Kidney (tissue), 14 donors: ENCODE data around the gene PXDN. TPM values are rescaled to one million over a fixed set of nuclear protein-coding genes. Genes with fewer than 3 reads are reported as not detected.
"Not testable (repeated sequence)": the region's sequence is repeated elsewhere in the genome, so short reads cannot be mapped to it uniquely, and the experiment has no call there.

Source experiments
- DNase-seq, 5 donors: peaks; one replicate each; pipeline ENCODE4 v3.0.0-alpha.2; 2013 to 2020
- FAIRE-seq: peaks from 2 replicates; lab custom pipeline; 2012; peaks lifted over from hg19 to GRCh38; lab: Jason Lieb, UNC
- H3K27ac ChIP-seq, 2 donors: one replicate each; pipeline ENCODE4 v1.7.0; 2013; ENCODE audit warnings: low read depth in 2 of 2, low read length in 2 of 2, inconsistent platforms in 1 of 2
- H3K27me3 ChIP-seq: one replicate; pipeline ENCODE4 v1.7.1; 2013; ENCODE audit warnings: low read length, inconsistent platforms; ENCODE audit not compliant: control insufficient read depth, insufficient read depth
- H3K36me3 ChIP-seq, 3 donors: one replicate each; pipeline versions ENCODE4 v1.7.0 to v1.7.1; 2013; ENCODE audit warnings: low read length in 3 of 3, control low read depth in 1 of 3, inconsistent platforms in 1 of 3; ENCODE audit not compliant: insufficient read depth in 3 of 3, control insufficient read depth in 2 of 3
- H3K4me1 ChIP-seq, 3 donors: one replicate each; pipeline versions ENCODE4 v1.7.0 to v1.7.1; 2013; ENCODE audit warnings: low read length in 3 of 3, inconsistent platforms in 1 of 3, low read depth in 1 of 3; ENCODE audit not compliant: control insufficient read depth in 2 of 3, insufficient read depth in 2 of 3
- H3K4me3 ChIP-seq, 3 donors: one replicate each; pipeline versions ENCODE4 v1.7.0 to v1.8.1; 2013; ENCODE audit warnings: low read length in 3 of 3, control low read depth in 1 of 3, inconsistent platforms in 1 of 3
- H3K9ac ChIP-seq, 3 donors: one replicate each; pipeline versions ENCODE4 v1.7.0 to v1.7.1; 2013; ENCODE audit warnings: low read length in 3 of 3, control low read depth in 1 of 3, inconsistent platforms in 1 of 3
- H3K9me3 ChIP-seq, 3 donors: one replicate each; pipeline versions ENCODE4 v1.7.0 to v1.7.1; 2013; ENCODE audit warnings: low read length in 3 of 3, control low read depth in 1 of 3, inconsistent platforms in 1 of 3; ENCODE audit not compliant: control insufficient read depth in 2 of 3, insufficient read depth in 1 of 3
- intact Hi-C: fragments of 100-400 bp; cut with DNase I; formaldehyde crosslinking; loops from one replicate; pipeline ENCODE4 v1.11.1; 2022
- polyA plus RNA-seq: library from polyadenylated mRNA; stranded (reverse); fragments of 350-450 nt; fragmentation: Illumina TruSeq; extraction: RNeasy Lipid Tissue Mini Kit (QIAGEN cat#74804); gene quantifications from one replicate; pipeline ENCODE4 v1.2.3, GENCODE V29; 2014; ENCODE audit warnings: low read depth, low replicate concordance; ENCODE audit not compliant: insufficient read depth
- total RNA-seq: library from RNA; stranded (reverse); fragmentation: NEBNext Ultra II Directional; extraction: Animal tissue kit (Norgen Biotek cat#: 25700); gene quantifications from one replicate; pipeline ENCODE4 v1.2.1, GENCODE V29; 2021
- TF ChIP-seq, protein P1 (sequence below): IDR thresholded peaks from 3 replicates; pipeline ENCODE4 v1.5.1; 2012; ENCODE audit warnings: mild to moderate bottlenecking, moderate library complexity, borderline replicate concordance; ENCODE audit not compliant: insufficient read depth; ENCODE audit errors: extremely low read depth
- donor health status: control.
- donor health status: control.
- donor health status: control.
- donor health status: control.
- donor health status: control.
- donor health status: DM: yes; HTN: yes; CAD: no.
- donor health status: Normal renal cell carcinoma (clear cell type).

Gene PXDN
- total and polyA plus RNA-seq, 2 donors from 2014 or later = 4.7 to 42.3 TPM

DNA sequence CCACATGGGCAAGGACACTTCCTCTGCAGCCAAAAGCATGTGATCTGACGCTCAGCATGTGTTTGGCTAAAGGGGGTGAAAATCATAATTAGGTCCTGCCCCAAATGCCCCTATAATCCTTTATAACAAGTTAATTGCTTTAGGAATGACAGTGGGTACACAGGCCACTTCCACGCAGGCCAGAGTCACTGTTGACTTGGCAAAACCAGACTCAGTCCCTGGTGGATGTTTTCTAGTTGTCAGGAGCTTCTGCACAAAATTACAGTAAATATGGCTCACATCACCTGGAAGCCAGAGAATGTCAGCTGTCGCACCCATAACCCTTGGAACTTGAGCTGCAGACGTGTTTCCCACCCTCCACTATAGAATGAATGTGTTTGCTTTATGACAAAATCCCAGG, 13.3 kb upstream of the PXDN start:
- no peak overlapping the region for H3K9ac ChIP-seq
- no peaks in the 10 kb centered on the region for H3K4me1 ChIP-seq
- H3K9me3 ChIP-seq = no peaks in the 10 kb centered on the region
- intact Hi-C loops = no loop called here
- H3K4me3 ChIP-seq = no peak overlapping the region
- no peak overlapping the region for H3K27ac ChIP-seq
- no peak for DNase-seq
- TF ChIP-seq, protein P1, sequence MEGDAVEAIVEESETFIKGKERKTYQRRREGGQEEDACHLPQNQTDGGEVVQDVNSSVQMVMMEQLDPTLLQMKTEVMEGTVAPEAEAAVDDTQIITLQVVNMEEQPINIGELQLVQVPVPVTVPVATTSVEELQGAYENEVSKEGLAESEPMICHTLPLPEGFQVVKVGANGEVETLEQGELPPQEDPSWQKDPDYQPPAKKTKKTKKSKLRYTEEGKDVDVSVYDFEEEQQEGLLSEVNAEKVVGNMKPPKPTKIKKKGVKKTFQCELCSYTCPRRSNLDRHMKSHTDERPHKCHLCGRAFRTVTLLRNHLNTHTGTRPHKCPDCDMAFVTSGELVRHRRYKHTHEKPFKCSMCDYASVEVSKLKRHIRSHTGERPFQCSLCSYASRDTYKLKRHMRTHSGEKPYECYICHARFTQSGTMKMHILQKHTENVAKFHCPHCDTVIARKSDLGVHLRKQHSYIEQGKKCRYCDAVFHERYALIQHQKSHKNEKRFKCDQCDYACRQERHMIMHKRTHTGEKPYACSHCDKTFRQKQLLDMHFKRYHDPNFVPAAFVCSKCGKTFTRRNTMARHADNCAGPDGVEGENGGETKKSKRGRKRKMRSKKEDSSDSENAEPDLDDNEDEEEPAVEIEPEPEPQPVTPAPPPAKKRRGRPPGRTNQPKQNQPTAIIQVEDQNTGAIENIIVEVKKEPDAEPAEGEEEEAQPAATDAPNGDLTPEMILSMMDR = no peak
- no peak for FAIRE-seq
- H3K36me3 ChIP-seq = no peaks in the 10 kb centered on the region
- no peaks in the 10 kb centered on the region for H3K27me3 ChIP-seq

DNA sequence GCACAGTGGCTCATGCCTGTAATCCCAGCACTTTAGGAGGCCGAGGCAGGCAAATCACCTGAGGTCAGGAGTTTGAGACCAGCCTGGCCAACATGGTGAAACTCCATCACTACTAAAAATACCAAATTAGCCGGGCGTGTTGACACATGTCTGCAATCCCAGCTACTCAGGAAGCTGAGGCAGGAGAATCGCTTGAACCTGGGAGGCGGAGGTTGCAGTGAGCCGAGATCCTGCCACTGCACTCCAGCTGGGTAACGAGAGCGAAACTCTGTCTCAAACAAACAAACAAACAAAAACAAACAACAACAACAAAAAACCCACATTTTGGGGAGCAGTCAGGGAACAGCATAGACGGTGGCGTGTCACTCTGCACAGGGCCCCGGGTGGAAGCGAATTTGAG, 12.8 kb upstream of the PXDN start:
- FAIRE-seq, intact Hi-C loops: not testable (repeated sequence)
- DNase-seq = peak in 1 of 5 donors; percentile 18

DNA sequence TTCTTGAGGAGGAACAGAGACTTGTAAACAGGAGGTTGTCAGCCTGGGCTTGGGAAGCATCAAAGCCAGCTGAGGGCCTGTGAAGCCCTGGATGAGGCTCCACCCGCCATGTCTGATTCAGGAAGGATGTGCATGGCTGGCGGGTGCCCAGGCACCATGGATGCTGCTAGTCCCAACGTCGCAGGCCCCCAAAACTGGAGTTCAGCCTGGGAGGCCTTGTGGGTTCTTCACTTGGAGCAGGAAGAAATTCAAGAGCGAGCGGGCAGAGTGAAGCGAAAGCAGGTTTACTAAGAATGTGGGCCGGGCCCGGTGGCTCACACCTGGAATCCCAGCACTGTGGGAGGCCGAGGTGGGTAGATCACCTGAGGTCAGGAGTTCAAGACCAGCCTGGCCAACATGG, 12.1 kb upstream of the PXDN start:
- Histone ChIP-seq H3K9me3 (no peaks in the 10 kb centered on the region), H3K27ac (no peak overlapping the region), H3K9ac (no peak overlapping the region), H3K27me3 (no peaks in the 10 kb centered on the region), H3K4me1 (no peaks in the 10 kb centered on the region), H3K4me3 (no peak overlapping the region), H3K36me3 (no peaks in the 10 kb centered on the region)
- FAIRE-seq = no peak
- intact Hi-C loops = no loop called here
- DNase-seq = peak in 3 of 5 donors; percentile 28 to 45 (median 43)
- TF ChIP-seq, protein P1 = no peak

More for the DNA sequence above, 12.8 kb upstream of the PXDN start:
- not testable (repeated sequence) for H3K36me3 ChIP-seq, H3K4me1 ChIP-seq, H3K9me3 ChIP-seq, H3K27me3 ChIP-seq, H3K27ac ChIP-seq, H3K4me3 ChIP-seq, H3K9ac ChIP-seq

DNA sequence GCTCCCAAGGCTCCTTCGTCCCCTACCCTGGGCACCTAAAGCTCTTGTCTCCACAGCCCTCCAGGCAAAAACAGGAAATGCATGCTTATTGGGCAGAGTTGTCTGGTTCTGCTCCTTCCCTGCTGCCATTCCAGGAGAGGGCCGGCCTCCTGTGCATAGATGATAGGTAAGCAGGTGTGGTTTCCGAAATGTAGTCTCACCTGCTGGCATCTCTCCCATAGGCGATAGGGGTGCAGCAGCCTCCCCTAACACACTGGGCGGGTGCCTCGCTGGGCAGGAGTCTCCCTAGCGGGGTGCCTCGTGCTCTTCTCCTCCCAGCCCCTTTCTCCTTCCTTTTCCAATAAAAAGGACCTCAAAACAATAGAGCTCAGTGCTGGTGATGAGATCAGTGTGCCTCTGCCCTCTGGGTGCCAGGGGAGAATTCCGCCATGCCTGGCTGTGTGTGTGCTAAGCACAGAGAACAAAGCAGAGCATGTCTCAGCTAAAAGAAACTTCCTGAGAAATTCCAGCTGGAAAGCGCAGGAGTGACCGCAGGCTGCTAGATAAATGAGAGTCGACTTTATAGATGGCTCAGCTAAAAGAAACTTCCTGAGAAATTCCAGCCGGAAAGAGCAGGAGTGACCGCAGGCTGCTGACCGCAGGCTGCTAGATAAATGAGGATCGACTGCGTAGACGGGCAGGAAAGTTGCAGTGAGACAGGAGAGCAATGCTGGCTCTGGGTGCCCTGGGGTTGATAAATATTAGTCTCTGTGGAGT, 11.3 kb upstream of the PXDN start:
- Histone ChIP-seq H3K27me3 (no peaks in the 10 kb centered on the region), H3K4me1 (no peaks in the 10 kb centered on the region), H3K36me3 (no peaks in the 10 kb centered on the region), H3K4me3 (no peak overlapping the region), H3K27ac (no peak overlapping the region), H3K9me3 (no peaks in the 10 kb centered on the region), H3K9ac (no peak overlapping the region)
- TF ChIP-seq, protein P1 = no peak
- intact Hi-C loops = no loop called here
- FAIRE-seq (no peak), DNase-seq (peak; percentile 35 to 91 (median 61))
